C4-2B (cell line): ENCODE measurements around the gene MFAP2.

Source experiments
- H3K27ac ChIP-seq: fragments of 450-650 bp; 2 replicates; pipeline ENCODE4 v1.5.1; 2017
- CTCF ChIP-seq: fragments of 450-650 bp; conservative IDR thresholded peaks from 2 replicates; pipeline ENCODE4 v1.5.1; 2017; ENCODE audit warnings: mild to moderate bottlenecking
- ZFX ChIP-seq: fragments of 450-650 bp; IDR thresholded peaks from 2 replicates; pipeline ENCODE4 v1.6.1; 2017

The MFAP2 gene

GRCh38 chr1:17023102-17023501 lies 42.7 kb upstream of the MFAP2 start:
- no peak overlapping the region for H3K27ac ChIP-seq
- TF ChIP-seq ZFX (no peak), CTCF (no peak)

GRCh38 chr1:17021896-17022295 lies 41.5 kb upstream of the MFAP2 start:
- TF ChIP-seq CTCF (no peak), ZFX (no peak)
- H3K27ac ChIP-seq = no peak overlapping the region

- TF ChIP-seq CTCF (no peak), ZFX (no peak)
- H3K27ac ChIP-seq = no peak overlapping the region
Observed at GRCh38 chr1:17020502-17020901, 40.1 kb upstream of the MFAP2 start.

GRCh38 chr1:17018849-17019248 lies 38.4 kb upstream of the MFAP2 start:
- no peak overlapping the region for H3K27ac ChIP-seq
- TF ChIP-seq CTCF = no peak

GRCh38 chr1:17017435-17017834 lies 37.0 kb upstream of the MFAP2 start:
- no peak overlapping the region for H3K27ac ChIP-seq
- no peak for TF ChIP-seq CTCF

GRCh38 chr1:17016317-17016661 lies 35.9 kb upstream of the MFAP2 start:
- H3K27ac ChIP-seq = no peak overlapping the region
- TF ChIP-seq ZFX = no peak
- TF ChIP-seq CTCF = no peak

GRCh38 chr1:17014671-17015567 lies 34.5 kb upstream of the MFAP2 start:
- TF ChIP-seq ZFX = no peak
- no peak for TF ChIP-seq CTCF
- no peak overlapping the region for H3K27ac ChIP-seq
